A673 (cell line): ENCODE measurements around the gene KIF1A. TPM values are rescaled to one million over a fixed set of nuclear protein-coding genes. Genes with fewer than 3 reads are reported as not detected.

Source experiments
- BruUV-seq: library from RNA; stranded (reverse); fragments of 400-500 nt; replicated peaks from 2 replicates; lab custom pipeline; 2021; lab: Mats Ljungman, UMichigan
- CTCF ChIA-PET: fragments of 300-600 bp; sonication (Branson Sonifier 250); formaldehyde crosslinking; loops from one replicate; lab custom pipeline; 2022; ENCODE audit warnings: antibody characterized with exemption; lab: Charles Lee
- POLR2A ChIA-PET: fragments of 300-600 bp; sonication (Branson Sonifier 250); formaldehyde crosslinking; loops from one replicate; lab custom pipeline; 2022; ENCODE audit warnings: antibody characterized with exemption; ENCODE audit not compliant: low non-redundant PET; lab: Charles Lee
- DNase-seq: peaks from one replicate; pipeline ENCODE4 v3.0.0-alpha.2; 2015; ENCODE audit warnings: low spot score
- H3K27ac ChIP-seq: fragments of 200-600 bp; sonication (generic); 2 replicates; pipeline ENCODE4 v1.5.1; 2016; ENCODE audit warnings: mixed run types, low read depth, mild to moderate bottlenecking, mixed read lengths, antibody characterized with exemption, low read length; ENCODE audit not compliant: poor library complexity, severe bottlenecking
- H3K27me3 ChIP-seq: fragments of 200-600 bp; sonication (generic); replicated peaks from 2 replicates; pipeline ENCODE4 v1.6.1; 2017; ENCODE audit warnings: mixed run types, low read depth, mild to moderate bottlenecking, mixed read lengths, antibody characterized with exemption, low read length; ENCODE audit not compliant: insufficient read depth, poor library complexity
- H3K36me3 ChIP-seq: fragments of 200-600 bp; sonication (generic); 2 replicates; pipeline ENCODE4 v1.6.1; 2016; ENCODE audit warnings: mixed run types, mild to moderate bottlenecking, mixed read lengths, antibody characterized with exemption, low read length; ENCODE audit not compliant: insufficient read depth, poor library complexity, severe bottlenecking
- H3K4me1 ChIP-seq: fragments of 200-600 bp; sonication (generic); 2 replicates; pipeline ENCODE4 v1.6.1; 2017; ENCODE audit warnings: mixed run types, mild to moderate bottlenecking, mixed read lengths, antibody characterized with exemption, low read length; ENCODE audit not compliant: insufficient read depth, poor library complexity, severe bottlenecking
- H3K4me3 ChIP-seq: fragments of 200-600 bp; sonication (generic); 2 replicates; pipeline ENCODE4 v1.5.1; 2016; ENCODE audit warnings: low read depth, mixed run types, mild to moderate bottlenecking, mixed read lengths, low read length; ENCODE audit not compliant: poor library complexity, severe bottlenecking
- H3K9me3 ChIP-seq: fragments of 200-600 bp; sonication (generic); 2 replicates; pipeline ENCODE4 v1.6.1; 2016; ENCODE audit warnings: mixed run types, low read depth, mild to moderate bottlenecking, mixed read lengths, antibody characterized with exemption, low read length; ENCODE audit not compliant: poor library complexity, severe bottlenecking
- EZH2 ChIP-seq: fragments of 200-600 bp; sonication (generic); IDR thresholded peaks from 2 replicates; pipeline ENCODE4 v1.6.1; 2017; ENCODE audit warnings: borderline replicate concordance, low read depth, mild to moderate bottlenecking, mixed read lengths, antibody characterized with exemption, low read length; ENCODE audit not compliant: poor library complexity, severe bottlenecking
- intact Hi-C: fragments of 100-400 bp; cut with micrococcal nuclease; formaldehyde crosslinking; loops from one replicate; pipeline ENCODE4 v1.10.0; 2022; ENCODE audit not compliant: unreplicated experiment
- total RNA-seq: library from RNA; stranded (reverse); gene quantifications from 2 replicates; pipeline ENCODE4 v1.2.3, GENCODE V29; 2021
- TF ChIP-seq, protein P1 (sequence below): fragments of 300-800, 200-600 bp; sonication (generic); conservative IDR thresholded peaks from 2 replicates; pipeline ENCODE4 v1.5.1; 2017; ENCODE audit warnings: low read depth, mild to moderate bottlenecking, antibody characterized with exemption, low read length, moderate library complexity, mixed read lengths

KIF1A gene
- total RNA-seq, 1 experiment from 2014 or later, result 330 TPM

DNA sequence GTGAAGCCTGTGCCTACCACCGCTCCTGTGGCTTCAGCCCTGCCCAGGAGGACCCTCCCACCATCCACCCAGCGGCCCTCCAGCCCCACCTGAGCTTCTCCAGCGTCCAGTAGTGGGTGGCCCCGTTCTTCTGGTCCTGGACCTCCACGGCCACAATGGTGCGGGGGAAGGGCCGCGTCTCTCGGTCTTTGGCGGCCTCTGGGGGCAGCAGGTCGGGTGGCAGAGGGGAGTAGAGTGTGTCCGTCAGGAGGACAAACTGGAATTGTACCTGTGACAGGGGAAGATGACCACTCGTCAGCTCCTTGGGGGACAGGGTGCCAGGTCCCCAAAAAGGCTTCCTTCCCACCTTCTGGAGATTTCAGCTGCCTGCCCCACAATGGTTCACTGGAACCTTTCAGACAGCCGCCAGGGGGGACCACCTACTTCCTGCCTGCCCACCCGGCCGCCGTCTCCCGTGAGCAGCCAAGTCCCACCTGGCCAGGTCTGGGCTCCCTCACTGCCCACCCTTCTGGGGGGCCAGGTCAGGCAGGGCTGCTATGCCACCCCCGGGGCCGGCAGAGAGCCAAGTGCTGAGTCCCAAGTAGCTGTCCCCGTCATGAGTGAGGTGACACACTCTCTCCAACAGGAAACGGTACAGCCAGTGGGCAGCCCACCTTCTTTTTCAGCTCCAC lies 59.3 kb downstream of the KIF1A start:
- ChIA-PET CTCF (no interaction called here), POLR2A (no interaction called here)
- BruUV-seq, result no TSS peak
- no peaks in the 10 kb centered on the region for H3K4me1 ChIP-seq
- no peak for DNase-seq
- TF ChIP-seq EZH2, result no peak
- TF ChIP-seq, protein P1, sequence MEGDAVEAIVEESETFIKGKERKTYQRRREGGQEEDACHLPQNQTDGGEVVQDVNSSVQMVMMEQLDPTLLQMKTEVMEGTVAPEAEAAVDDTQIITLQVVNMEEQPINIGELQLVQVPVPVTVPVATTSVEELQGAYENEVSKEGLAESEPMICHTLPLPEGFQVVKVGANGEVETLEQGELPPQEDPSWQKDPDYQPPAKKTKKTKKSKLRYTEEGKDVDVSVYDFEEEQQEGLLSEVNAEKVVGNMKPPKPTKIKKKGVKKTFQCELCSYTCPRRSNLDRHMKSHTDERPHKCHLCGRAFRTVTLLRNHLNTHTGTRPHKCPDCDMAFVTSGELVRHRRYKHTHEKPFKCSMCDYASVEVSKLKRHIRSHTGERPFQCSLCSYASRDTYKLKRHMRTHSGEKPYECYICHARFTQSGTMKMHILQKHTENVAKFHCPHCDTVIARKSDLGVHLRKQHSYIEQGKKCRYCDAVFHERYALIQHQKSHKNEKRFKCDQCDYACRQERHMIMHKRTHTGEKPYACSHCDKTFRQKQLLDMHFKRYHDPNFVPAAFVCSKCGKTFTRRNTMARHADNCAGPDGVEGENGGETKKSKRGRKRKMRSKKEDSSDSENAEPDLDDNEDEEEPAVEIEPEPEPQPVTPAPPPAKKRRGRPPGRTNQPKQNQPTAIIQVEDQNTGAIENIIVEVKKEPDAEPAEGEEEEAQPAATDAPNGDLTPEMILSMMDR, result no peak
- H3K9me3 ChIP-seq, result no peaks in the 10 kb centered on the region
- H3K27ac ChIP-seq, result no peak overlapping the region
- H3K4me3 ChIP-seq, result no peak overlapping the region
- intact Hi-C loops, result no loop called here
- H3K27me3 ChIP-seq, result no peaks in the 10 kb centered on the region
- H3K36me3 ChIP-seq, result peaks cover 60% of the 10 kb centered on the region

DNA sequence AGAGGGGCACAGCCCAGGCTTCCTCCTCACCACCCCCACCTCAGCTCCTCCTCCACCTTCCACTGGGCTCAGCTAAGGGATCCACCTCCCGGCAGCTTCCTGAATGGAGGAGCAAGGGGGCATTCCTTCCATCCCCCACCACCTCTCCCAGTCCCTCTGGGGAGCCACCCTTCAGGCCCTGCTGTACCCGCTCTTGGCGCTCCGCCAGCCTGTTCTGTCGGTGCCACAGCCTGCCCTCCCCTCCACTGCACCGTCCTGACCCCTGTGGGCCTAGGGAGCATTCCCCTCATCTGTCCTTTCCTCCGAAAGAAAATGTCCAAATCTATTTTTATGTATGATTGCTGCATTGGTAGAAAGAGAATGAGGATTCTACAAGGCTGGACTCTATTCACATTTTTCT lies 59.9 kb downstream of the KIF1A start:
- DNase-seq, result no peak
- Histone ChIP-seq H3K27me3 (no peaks in the 10 kb centered on the region), H3K27ac (no peak overlapping the region), H3K4me1 (no peaks in the 10 kb centered on the region), H3K36me3 (peaks cover 64% of the 10 kb centered on the region), H3K4me3 (no peak overlapping the region), H3K9me3 (no peaks in the 10 kb centered on the region)
- intact Hi-C loops, result no loop called here
- BruUV-seq, result no TSS peak
- no peak for TF ChIP-seq EZH2
- TF ChIP-seq, protein P1, result no peak
- ChIA-PET CTCF (no interaction called here), POLR2A (no interaction called here)

DNA sequence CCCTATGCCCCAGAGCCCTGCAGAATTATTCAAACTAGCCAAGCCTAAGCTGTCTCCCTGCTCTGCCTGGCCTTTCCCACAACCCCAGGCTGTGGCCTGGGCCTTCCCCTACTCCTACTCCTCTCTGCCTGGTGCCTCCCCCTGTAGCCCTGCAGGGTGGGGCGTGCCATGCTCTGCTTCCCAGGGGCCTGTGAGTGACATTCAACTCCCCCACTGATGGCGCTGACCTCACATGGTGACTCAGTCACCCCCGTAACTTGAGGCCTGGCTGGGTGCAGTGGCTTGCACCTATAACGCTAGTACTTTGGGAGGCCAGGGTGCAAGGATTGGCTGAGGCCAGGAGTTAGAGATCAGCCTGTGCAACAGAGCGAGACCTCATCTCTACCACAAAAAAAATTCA lies 60.6 kb downstream of the KIF1A start:
- CTCF ChIA-PET, result no interaction called here
- Histone ChIP-seq H3K27ac (no peak overlapping the region), H3K4me1 (no peaks in the 10 kb centered on the region), H3K4me3 (no peak overlapping the region), H3K27me3 (no peaks in the 10 kb centered on the region), H3K9me3 (no peaks in the 10 kb centered on the region), H3K36me3 (peaks cover 66% of the 10 kb centered on the region)
- intact Hi-C loops, result no loop called here
- no TSS peak for BruUV-seq
- DNase-seq, result no peak
- POLR2A ChIA-PET, result no interaction called here
- TF ChIP-seq, protein P1, result no peak
- TF ChIP-seq EZH2, result no peak
